HG03108 (cell line): ENCODE results near the gene PANX2.

Experiments used
- ATAC-seq: cut with Tn5 transposase; IDR thresholded peaks from one replicate; pipeline ENCODE4 v1.9.1; 2021; ENCODE audit warnings: moderate library complexity; ENCODE audit not compliant: unreplicated experiment

PANX2 gene

DNA sequence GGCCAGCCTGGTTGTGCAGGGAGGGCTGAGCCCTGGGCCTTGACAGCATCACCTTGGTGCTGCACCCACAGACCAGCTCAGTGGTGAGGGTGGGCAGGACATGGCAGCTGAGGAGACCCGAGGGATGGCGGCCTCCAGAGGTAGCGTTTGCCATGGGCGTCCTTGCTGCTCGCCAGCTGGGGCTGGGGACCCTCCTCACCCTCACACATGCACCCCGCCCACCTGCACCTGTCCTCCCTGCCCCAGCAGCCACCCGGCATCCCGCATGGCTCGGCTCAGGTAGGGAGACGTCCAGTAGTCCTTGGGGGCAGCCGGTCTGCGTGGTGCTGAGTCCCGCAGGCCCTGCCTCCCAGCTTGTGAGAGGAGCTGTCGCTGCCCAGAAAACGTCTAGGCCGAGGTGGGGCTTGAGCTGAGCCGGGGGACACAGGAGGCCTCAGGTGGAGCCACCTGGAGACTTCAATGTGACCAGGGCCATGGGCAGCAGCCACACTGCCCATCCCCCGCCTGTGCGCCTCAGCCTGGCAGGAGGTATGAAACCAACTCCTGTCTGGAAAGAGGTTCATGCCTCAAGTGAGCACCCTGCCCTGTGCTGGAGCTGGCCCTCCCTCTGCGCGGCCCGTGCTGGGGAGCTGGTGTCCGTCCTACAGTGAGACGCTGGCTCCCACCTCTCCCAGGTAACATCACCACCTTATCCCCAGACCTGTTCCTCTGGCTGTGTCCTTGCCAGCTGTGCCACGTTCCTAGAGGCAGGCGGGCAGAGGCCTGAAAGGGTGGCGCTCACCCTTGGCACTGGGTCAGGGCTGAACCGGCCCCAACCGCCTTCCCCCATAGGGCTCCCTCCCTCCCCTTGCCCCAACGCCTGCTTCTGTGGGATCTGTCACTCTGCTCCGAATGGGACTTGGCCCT, 11.9 kb downstream of the PANX2 start:
- ATAC-seq, result no peak

DNA sequence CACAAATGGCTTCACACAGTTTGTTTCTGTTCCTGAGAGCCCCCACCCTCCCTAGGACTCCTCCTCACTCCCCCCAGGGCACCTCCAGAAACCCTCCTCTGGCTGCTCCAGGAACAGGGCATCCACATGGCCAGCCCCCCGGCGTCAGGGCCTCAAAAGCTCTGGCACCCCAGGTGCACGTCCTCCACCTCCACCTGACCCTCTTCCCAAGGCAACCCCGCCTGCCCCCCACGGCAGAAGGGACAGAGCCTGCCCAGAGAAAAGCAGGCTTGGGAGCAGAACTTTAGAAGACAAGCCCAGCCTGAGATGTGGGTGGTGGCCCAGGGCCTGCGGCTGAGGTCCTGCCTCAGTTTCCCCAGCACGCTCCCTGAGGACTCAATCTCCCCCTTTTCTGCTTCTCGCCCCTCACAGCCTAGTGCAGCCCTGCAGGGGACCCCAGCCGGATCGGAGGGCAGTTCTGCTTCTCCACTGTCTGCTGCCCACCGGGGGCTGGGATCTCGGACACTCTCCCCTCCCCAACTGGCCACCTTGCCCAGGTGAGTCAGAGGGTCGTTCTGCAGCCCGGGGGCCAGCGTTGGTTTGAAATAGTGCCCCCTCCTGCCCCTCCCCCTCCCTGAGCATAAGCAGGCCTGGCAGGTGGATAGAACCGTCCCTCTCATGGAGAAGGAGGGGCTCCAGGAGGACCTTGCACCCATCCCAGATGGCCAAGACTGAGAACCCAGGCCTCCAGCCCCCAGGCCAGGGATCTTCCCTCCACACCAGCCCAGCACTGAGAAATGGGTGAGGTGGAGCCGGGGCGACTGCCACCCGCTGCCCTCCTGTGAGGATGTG, 12.8 kb downstream of the PANX2 start:
- ATAC-seq, result no peak

DNA sequence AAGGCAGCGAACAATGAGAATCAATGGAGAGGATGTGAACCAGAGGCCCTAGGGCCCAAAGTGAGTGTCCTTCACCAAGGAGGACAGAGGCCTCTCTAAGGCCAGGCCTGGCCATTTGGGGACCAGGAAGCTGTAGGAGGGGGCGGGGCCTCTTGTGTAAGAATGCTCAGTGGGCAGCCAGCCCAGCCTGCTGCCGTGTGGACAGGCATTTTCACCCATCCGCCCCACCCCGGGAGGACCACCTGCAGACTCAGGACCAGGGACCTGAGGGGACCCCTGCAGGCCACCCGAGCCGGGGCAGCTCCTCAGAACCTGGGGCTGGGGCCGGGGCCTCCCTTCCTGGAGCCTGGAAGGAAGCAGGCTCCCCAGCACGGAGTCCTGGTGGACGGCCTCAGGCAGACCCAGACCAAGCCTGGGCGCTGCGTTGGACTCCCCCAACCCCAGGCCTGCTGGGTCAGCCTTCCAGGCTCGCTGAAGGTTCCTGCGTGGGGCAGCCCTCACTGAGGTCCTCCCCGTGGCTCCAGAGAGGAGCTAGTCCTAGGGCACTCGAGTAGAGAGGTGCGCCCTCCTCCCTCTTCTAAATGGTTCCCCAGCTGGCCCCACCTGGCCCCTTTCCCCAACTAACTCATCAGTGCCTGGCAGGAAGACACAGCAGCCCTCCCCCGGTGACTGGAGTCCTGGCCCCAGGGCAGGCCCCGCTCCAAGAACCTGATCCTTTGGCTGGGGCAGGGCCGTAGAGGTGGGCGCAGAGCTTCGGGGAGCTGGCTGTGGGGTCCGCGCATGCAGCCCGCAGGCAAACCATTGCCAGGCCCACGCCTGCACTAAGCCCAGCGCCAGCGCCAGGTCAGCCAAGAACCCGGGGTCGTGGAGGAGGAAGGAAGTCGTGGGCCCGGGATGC, 13.7 kb downstream of the PANX2 start:
- no peak for ATAC-seq

DNA sequence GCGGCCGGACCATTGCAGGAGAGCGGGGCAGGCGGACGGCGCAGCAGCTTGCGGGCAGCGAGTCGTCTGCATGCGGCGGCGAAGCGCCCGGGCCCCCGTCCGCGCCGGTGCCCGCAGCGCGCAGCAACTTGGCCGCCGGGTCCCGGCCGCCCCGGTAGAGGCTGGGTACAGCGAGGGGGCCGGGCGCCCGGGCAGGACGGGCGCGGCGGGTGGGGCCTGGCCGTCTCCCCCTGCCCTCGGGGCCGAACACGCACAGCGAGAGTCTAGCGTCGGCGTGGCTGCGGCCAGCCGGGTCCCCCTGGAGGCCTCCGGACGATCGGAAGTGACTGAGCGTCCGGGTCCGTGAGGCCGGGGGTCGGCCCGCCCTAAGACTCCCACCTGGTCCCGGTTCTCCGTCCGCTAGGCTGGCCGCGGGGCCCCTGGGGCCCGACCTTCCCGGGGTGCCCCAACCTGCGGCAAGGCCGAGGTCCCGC, 14.4 kb downstream of the PANX2 start:
- ATAC-seq, result no peak

DNA sequence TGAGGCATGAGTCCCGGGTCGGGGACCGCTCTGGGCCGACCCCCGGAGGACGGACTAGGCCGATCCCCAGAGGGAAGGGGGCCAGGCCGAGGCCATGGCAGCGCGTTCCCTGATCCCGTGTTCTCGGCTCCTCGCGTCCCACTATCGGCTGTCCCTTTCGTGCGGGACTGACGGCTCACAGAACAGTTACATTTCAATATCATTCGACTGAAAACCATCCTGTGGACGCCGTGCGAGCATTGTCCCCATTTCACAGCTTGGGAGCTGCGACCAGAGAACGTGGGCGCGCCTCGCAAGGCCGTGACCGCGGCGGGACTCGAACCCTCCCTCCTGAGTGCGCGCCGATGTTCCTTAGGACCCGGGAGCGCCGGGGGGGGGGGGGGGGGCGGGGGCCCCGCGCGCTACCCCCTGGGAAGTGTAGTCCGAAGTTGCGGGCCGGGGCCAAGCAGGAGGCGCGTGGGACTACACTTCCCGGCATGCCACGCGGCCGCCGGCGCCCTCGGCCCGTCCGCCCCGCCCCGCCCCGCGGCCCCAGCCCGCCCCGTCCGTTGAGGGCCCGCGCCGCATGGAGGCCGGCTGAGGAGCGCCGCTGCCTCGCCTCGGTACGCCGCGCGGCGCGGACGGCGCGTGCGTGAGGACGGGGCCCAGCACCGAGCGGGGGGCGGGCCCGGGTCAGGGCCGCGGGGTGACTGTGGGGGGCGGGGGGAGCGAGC, 15.0 kb downstream of the PANX2 start, which contains the start of gene TRABD:
Gene TRABD (plus strand): TSS at position 539 of the 713 bp plus-strand sequence. CDS start 7,148 bp downstream, outside the sequence.
- peak; percentile 23 for ATAC-seq

DNA sequence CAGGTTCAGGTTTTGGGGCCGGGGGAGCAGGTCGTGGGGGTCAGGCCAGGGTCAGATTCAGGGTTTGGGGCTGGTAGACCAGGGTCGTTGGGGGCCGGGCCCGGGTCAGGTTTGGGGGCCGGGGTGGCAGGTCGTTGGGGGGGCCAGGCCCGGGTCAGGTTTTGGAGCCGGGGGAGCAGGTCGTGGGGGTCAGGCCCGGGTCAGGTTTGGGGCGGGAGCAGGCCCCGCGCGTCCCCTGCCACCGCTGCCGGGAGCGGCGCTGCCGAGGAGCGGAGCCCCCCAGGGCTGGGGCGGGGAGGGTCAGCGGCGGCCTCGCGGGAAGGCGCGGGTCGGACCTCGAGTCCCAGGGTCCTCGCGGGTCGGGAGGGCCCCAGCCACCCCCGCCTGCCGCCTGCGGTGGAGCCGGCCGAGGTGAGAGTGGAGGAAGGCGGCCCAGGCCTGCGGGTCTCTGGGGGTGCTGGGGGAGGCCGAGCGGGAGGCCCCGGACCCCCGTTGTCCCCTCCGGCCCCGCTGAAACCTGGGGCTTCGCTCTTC, 15.7 kb downstream of the PANX2 start:
- ATAC-seq, result no peak

DNA sequence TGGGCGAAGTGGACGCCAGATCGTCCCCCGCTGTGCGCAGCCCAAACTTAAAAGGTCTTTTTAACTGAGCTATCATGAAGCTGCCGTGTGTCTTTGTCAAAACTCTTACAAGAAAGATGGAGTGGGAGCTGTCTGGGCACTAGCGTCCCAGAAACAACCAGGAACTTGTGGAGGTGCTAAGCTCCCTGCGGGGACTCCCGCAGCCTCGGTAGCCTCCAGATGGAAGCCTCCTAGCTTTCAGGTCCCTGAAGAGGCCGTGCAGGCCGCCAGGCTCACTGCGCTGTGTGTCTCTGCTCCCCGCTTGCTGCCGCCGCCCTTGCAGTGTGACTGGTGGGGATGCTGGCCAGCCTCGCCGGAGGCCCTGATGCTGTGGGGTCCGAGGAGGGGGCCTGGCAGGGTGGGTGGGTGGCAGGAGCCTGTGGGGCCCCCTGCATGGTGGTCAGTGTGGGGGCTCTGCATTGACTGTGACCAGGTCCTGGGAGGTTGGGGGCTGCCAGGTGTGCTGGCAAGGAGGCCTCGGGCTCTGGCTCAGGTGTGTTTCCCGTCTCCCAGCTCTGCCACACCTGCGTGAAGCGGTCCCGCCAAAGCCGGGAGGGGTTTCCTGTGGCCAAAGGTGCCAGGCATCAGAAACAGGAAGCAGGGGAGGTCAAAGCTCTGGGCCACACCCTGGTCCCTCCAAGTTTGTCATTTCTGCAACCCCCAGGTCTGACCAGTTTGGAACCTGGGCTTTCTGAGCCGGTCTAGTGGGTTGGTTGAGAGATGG, 16.4 kb downstream of the PANX2 start:
- no peak for ATAC-seq

DNA sequence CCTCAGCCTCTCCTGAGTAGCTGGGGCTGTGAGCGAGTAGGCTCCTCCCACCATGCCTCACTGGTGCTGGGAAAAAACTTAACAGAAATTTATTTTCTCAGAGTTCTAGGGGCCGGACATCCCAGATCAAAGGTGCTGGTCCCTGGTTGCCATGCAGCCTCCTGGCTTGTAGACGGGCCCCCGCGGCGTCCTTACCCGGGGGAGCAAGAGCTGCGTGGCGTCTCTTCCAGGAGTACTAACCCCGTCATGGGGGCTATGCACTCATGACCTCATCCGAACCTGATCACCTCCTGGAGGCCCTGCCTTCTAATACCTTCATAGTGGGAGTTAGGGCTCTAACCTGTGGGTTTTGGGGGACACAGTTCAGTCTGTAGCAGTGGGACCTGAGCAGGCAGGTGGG, 17.8 kb downstream of the PANX2 start:
- ATAC-seq, result no peak

DNA sequence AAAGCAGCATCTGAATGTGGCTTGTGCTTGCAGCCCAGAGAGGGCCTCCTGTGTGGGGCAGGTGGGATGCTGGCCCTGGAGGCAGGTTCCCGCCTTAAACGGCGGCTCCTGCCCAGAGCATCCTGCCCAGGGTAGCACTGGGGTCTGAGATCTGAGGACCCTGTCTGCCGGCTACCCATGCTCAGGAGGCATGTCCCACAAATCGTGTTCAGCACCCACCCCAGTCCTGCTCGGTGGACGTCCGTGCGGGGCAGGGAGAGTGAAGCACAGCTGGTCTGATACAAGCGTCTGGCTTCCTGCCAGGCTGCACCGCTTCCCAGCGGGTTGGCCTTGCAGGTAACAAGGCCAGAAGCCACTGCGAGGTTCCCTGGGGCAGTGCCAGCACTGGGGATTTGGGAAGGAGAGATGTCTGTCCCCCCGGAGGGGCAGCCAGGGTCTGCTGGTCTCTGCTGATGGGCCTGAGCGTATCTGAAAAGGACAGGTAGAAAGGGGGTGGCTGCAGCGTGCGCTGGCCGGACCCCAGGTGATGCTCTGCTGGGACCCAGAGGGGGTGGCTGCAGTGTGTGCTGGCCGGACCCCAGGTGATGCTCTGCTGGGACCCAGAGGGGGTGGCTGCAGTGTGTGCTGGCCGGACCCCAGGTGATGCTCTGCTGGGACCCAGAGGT, 18.8 kb downstream of the PANX2 start:
- no peak for ATAC-seq

DNA sequence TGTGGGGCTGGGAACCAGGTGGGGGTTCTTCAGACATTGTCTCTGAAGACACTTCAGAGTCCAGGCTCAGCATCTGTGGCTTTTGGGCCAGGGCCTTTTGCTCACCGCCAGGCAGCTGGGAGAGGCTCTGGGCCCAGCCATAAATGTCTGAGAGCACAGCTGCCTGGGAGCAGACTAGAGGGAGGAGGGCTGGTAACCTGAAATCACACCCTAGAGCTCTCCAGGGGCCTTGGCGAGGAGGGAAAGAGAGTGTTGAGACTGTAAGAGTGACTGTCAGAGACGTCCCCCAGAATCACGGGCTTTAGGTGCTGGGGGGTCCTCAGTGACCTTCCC, 19.3 kb downstream of the PANX2 start:
- ATAC-seq, result no peak

DNA sequence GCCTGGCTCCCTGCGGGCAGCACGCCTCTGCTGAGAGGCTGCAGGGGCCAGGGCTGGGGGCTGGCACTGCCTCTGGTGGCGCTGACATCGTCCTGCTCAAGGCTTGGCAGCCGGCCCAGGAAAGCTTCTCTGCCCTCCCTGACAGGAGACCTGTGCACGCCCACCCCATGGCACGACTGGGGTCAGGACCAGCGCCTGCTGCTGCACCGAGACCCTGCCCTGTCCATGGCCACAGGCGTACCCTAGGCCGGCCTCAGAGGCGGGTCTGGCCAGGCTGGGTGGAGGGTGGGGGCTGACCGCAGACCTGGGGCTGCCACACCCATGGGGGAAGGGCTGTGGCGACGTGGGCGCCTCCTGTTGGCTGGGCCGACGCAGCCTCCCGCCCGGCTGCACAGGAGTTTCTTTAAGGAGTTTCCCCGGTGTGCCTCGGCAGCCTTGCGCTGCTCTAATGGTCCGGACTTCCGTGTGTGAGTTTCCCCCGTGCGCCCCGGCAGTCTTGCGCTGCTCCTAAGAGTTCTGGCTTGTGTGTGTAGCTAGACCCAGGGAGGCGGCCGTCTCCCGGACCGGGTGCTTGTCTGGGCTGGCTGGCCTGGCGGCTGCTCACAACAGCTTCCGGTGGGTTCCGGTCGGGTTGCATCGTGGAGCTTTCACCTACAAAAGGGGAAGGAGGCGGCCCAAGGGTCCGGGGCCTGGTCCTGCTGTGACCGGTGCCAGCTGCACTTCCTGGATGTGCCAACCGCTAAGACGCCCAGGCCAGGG, 19.8 kb downstream of the PANX2 start:
- ATAC-seq, result peak; percentile 44

DNA sequence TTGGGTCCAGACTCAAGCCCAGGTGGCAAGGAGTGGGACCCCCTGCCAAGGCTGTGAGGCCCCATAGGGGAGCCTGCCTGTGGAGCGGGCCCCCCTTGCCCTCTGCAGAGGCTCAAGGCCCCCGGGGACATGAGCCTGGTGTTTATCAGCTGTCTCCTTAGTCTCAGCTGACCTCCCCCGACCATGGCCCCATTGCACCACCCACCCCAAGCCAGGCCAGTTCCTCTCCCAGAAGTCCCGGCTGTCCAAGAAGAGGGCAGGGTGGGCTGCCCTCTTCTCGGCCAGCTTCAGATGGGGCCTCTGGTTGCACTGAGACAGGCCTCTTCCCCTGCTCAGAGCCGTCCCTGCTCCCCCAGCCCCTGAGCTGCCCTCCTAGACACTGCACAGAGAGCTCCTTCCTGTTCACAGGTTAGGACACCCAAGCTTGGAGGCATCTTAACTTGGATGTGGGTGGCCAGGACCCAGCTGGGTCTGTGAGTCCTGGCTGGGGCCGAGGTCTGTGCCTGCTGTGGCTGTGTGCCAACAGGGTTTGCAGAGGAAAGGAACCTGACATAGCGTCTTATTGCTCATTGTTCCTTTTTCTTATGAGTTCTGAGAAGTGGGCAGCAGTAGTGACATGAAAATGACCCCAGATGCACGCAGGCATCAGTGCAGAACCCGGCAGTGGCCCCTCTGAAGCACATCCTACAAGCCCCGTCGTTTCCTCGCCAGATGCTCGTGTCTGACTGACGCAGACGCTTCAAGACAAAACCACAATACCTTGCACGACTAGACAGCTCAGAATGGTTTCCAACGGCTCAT, 20.6 kb downstream of the PANX2 start:
- no peak for ATAC-seq

DNA sequence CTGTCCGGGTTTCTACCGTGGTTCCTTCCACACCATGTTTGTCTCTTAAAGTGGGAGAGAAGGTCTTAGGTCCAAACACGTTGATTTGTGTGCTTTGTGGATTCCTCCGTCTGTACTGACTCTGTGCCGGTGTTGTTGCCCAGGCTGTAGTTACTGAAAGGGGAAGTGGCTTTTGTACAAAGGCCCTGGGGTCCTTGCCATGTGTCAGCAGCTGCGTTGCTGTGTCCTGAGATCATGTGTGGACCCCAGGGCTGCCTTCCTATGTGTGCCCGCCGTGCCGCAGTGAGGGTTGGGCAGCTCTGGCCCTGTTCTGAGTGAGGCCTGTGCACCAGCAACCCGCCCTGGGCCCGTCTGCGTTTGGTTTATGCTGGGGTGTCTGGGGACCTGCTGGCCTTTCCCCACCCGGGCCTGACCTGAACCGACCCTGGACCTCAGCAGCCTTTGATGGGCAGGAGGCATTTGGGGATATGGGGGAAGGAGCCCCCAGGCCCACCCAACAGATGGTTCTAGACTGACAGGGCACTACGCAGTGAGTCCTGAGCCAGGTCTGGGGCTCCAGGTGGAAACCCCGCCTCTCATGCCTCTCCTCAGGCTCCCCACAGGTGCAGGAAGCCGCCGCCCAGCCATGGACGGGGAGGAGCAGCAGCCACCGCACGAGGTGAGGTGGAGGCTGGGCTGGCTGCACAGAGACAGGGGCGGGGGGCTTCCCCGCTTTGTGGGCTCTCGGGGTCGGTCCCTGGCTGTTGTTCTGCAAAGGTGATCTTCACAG, 22.1 kb downstream of the PANX2 start:
- ATAC-seq, result no peak

DNA sequence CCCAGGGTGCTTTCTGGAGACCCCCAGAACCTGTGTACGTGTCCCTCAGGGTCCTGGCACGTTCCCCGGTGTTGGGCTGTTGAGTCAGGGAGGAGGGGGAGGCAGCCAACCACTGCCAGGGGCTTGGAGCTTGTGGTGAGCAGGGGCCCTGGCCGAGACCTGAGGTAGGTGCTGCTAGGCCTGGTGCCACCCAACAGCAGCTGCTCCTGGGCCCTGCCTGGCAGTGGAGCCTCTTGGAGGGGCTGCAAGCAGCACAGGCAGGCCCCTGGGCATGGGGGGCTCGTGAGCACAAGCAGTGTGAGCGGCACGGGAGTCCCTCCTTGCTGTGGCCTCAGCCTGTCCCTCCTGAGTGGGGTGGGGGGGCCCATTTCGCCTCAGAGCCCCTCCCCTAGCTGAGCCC, 23.1 kb downstream of the PANX2 start:
- ATAC-seq, result no peak

DNA sequence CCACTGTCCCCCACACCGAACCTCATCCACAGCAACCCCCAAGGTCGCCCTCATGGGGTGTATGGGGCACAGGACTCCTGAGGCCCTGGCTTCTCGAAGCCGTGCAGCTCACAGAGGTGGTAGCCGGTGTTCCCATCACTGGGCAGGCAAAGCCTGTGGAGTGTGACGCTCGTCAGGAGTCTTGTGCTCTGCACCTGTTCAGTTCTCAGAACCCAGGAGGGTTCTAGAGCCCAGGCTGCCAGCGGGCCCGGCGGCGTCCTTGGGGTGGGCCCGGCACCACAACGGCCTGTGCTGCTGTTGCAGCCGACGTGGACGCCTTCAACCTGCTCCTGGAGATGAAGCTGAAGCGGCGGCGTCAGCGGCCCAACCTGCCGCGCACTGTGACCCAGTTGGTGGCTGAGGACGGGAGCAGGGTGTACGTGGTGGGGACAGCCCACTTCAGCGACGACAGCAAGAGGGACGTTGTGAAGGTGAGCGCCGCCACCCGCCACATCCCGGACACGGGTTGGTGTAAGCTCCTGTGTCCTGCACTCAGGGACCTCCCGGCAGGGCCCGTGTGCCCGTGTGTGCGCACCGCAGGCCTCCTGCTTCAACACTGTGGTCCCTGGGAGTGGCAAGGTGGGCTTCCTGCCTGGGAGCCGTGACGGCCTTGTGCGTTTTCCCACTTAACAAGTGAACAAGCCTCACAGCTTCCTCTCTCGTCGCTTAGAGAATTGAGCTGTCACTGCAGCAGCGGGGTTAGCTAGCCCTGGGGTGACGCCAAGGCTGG, 23.7 kb downstream of the PANX2 start:
- no peak for ATAC-seq

DNA sequence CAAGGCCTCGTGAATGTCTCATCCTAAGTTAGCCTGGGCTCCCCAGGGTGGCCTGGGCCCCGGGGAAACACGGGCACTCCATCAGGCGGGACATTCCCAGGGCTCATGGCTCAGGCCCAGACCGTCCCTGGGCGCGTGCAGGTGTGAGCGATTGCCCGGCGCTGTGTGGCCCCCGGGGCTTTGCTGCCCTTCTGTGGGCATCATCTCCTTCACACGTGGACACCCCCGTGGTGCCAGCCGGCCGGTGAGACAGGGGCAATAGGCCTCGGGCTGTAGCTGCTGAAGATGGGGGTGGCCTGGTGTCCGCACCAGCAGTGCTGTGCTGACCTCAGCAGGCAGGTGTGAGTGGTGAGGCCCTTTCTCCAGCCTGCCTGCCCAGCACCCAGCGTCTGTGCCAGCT, 25.7 kb downstream of the PANX2 start:
- no peak for ATAC-seq
